PFSK-1 (cell line): ENCODE measurements around the gene ZMAT5. TPM values are rescaled to one million over a fixed set of nuclear protein-coding genes. Genes with fewer than 3 reads are reported as not detected.

Experiments used
- FOXP2 ChIP-seq: optimal IDR thresholded peaks from 2 replicates; pipeline ENCODE3; 2011; ENCODE audit warnings: borderline replicate concordance, control low read depth, inconsistent platforms; ENCODE audit not compliant: insufficient read depth; ENCODE audit errors: extremely low read length, extremely low read depth
- POLR2AphosphoS5 ChIP-seq: IDR thresholded peaks from 2 replicates; pipeline ENCODE4 v1.6.1; 2012; ENCODE audit warnings: low read depth, mild to moderate bottlenecking, control low read depth, low read length, moderate library complexity
- SIN3A ChIP-seq: IDR thresholded peaks from 2 replicates; pipeline ENCODE4 v1.6.1; 2012; ENCODE audit warnings: mild to moderate bottlenecking, low read length, moderate library complexity, borderline replicate concordance; ENCODE audit not compliant: insufficient read depth
- TAF1 ChIP-seq: IDR thresholded peaks from 2 replicates; pipeline ENCODE4 v1.6.1; 2012; ENCODE audit warnings: low read length, control low read depth, borderline replicate concordance; ENCODE audit not compliant: insufficient read depth
- polyA plus RNA-seq: library from polyadenylated mRNA; unstranded; fragments of >200 nt; gene quantifications from one replicate; pipeline ENCODE4 v1.2.1, GENCODE V29; 2012; ENCODE audit warnings: low read depth, missing spikeins; ENCODE audit not compliant: insufficient read length
- TF ChIP-seq, protein P1 (sequence below), 2 experiments: IDR thresholded peaks; 2 replicates each; pipeline versions ENCODE4 v1.6.1 to v1.8.0; 2011 to 2012; ENCODE audit warnings: low read depth in 2 of 2, low read length in 2 of 2, control low read depth in 1 of 2, inconsistent platforms in 1 of 2, mild to moderate bottlenecking in 1 of 2, moderate library complexity in 1 of 2; ENCODE audit not compliant: insufficient read depth in 1 of 2

ZMAT5 gene, protein sequence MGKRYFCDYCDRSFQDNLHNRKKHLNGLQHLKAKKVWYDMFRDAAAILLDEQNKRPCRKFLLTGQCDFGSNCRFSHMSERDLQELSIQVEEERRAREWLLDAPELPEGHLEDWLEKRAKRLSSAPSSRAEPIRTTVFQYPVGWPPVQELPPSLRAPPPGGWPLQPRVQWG
- 36.4 TPM for polyA plus RNA-seq

DNA sequence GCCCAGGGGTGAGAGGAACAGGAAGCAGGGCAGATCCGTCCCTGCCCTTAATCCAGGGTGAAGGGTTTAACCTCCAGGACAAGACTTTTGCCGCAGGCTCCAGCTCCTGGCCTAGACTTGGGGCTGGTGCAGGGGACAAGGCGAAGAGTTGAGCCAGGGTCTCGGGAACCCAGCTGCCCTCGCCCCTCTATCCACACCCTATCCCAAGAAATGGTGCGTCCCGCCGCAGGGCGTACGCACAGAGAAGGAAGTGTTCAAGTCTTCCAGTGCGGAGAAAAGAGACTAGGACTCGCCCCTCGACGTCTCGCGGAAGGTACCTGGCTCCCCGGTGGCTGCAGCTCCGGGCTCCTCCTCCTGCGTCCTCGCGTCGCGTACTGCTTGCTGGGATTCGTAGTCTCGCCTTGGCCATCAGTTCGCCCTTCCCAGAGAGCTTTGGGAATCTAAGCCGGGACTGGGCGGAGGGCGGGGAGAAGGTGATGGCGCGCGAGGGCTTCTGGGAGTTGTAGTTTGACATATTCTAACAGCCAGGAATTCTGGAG lies at the start of gene ZMAT5:
Gene ZMAT5 (minus strand): TSS at position 376 of the 539 bp plus-strand sequence. CDS start 18,463 bp downstream, outside the sequence.
- peak; percentile 81; the same call in 1 of the 2 replicates for TF ChIP-seq TAF1
- TF ChIP-seq, protein P1, sequence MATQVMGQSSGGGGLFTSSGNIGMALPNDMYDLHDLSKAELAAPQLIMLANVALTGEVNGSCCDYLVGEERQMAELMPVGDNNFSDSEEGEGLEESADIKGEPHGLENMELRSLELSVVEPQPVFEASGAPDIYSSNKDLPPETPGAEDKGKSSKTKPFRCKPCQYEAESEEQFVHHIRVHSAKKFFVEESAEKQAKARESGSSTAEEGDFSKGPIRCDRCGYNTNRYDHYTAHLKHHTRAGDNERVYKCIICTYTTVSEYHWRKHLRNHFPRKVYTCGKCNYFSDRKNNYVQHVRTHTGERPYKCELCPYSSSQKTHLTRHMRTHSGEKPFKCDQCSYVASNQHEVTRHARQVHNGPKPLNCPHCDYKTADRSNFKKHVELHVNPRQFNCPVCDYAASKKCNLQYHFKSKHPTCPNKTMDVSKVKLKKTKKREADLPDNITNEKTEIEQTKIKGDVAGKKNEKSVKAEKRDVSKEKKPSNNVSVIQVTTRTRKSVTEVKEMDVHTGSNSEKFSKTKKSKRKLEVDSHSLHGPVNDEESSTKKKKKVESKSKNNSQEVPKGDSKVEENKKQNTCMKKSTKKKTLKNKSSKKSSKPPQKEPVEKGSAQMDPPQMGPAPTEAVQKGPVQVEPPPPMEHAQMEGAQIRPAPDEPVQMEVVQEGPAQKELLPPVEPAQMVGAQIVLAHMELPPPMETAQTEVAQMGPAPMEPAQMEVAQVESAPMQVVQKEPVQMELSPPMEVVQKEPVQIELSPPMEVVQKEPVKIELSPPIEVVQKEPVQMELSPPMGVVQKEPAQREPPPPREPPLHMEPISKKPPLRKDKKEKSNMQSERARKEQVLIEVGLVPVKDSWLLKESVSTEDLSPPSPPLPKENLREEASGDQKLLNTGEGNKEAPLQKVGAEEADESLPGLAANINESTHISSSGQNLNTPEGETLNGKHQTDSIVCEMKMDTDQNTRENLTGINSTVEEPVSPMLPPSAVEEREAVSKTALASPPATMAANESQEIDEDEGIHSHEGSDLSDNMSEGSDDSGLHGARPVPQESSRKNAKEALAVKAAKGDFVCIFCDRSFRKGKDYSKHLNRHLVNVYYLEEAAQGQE (IDR thresholded peaks at IDR 0.05; ENCODE audit: insufficient read depth in 1 of 2, low read depth in 2 of 2, low read length in 2 of 2) = 0 out of 4 replicates have a peak, but pooled peaks of 1 of the 2 experiments have one; percentile 15
- peak; percentile 82 for TF ChIP-seq POLR2AphosphoS5
- no peak for TF ChIP-seq FOXP2
- TF ChIP-seq SIN3A = peak; percentile 17; the same call in 1 of the 2 replicates

DNA sequence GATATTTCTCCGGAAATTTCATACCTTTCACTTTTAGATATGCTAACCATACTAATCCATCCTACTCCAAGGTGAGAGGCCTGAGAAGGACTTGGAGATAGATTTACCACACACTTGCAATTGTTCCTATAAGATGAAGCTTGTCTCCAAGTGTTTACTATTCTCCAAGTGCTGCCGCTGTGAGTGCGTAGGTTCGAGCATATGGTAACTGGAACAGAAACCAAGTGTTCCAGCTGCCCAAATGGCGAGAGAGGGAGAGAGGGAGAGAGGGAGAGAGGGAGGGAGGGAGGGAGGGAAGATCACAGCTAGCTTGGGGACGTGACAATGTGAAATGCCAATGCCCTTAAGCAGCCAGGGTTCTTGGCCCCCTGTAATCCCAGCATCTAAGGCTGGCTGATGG lies 49.7 kb upstream of the ZMAT5 start:
- TF ChIP-seq, protein P1 (IDR thresholded peaks at IDR 0.05; ENCODE audit: insufficient read depth in 1 of 2, low read depth in 2 of 2, low read length in 2 of 2) = no peak
- TF ChIP-seq SIN3A = no peak
- no peak for TF ChIP-seq FOXP2
- TF ChIP-seq POLR2AphosphoS5 = no peak
- no peak for TF ChIP-seq TAF1

DNA sequence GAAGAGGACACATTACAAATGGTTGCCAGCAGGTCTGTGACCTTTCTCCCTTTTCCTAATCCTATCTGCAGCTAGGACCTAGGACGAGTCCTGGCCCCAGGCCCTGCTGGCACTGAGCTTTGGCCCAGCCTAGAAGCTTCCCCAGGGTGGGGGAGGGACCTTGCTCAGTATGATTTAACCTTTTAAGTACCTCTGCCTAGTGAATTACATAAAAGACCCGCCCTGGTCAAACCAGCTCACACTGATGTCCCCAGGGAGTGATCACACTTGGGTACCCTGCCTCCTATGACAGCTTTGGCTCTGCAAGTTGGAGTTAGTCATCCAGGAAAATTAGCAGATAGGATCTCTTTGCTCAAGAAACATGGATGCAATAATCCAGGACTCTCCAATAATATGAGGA lies 49.3 kb upstream of the ZMAT5 start:
- TF ChIP-seq TAF1 = no peak

DNA sequence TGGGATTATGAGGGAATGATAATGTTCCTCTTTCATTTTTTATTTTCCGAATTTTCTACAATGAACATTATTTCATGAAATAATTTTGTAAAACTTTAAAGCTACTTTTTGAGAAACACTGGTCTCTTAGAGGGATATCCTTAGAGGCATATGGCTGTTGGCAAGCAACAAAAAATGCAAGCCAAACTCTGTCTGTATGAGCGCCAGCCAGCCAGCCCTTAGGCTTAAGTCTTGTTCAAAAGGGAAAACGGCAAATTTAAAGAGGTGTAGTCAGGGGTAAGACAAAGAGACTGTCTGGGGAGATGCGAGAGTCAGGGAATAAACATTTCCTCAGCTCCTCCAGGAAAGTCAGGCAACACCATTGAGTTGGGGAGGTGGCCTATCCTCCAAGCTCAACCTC lies 48.8 kb upstream of the ZMAT5 start:
- TF ChIP-seq SIN3A (no peak), POLR2AphosphoS5 (no peak)
- TF ChIP-seq, protein P1 (IDR thresholded peaks at IDR 0.05; ENCODE audit: insufficient read depth in 1 of 2, low read depth in 2 of 2, low read length in 2 of 2) = no peak

DNA sequence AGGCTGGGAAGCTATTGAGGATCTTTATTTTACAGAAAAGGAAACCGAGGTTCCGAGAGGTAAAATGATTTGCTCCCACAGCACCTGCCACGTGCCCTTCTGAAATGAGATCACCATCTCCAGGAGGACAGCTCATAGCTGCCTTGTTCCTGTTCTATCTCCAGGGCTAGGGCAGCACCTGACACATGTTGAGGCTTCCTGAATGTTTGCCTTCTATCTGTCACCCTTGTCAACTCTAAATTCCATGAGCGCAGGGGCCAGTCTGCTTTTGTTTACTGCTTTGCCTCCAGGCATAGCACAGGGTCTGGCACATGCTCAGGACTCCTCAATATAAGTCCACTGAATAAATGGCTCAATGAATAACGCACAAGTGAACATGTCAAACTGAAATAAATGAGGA lies 47.2 kb upstream of the ZMAT5 start:
- TF ChIP-seq POLR2AphosphoS5 = no peak
- TF ChIP-seq, protein P1 (IDR thresholded peaks at IDR 0.05; ENCODE audit: insufficient read depth in 1 of 2, low read depth in 2 of 2, low read length in 2 of 2) = no peak
- TF ChIP-seq SIN3A = no peak
- TF ChIP-seq TAF1 = no peak
- no peak for TF ChIP-seq FOXP2
